ENCODE data around the gene EFNA5. TPM values are rescaled to one million over a fixed set of nuclear protein-coding genes. Genes with fewer than 3 reads are reported as not detected.

The EFNA5 gene
- total and polyA plus RNA-seq, 2 of the 8 experiments (the other 6 are each of a cell fraction or from before 2014, with no cell fraction given): 9.6 to 21.8 TPM

GRCh38 chr5:107352576-107352975 lies 318.2 kb downstream of the EFNA5 start (continued):
- TF ChIP-seq RAD21 (IDR thresholded peaks at IDR 0.05 in 1 of 2, conservative IDR thresholded peaks at IDR 0.05 in 1 of 2; ENCODE audit: low read depth in 2 of 2, low read length in 2 of 2) (peak; percentile 54 to 62), TCF12 (IDR thresholded peaks at IDR 0.05; ENCODE audit: low read depth, low read length) (no peak), RBBP5 (IDR thresholded peaks at IDR 0.05; ENCODE audit: borderline replicate concordance, low read depth, low read length) (no peak)

Data from H1 (cell line).